GM12874 (cell line): ENCODE results near the gene DLGAP1.

Experiments
- CTCF ChIP-seq: IDR thresholded peaks from 2 replicates; pipeline ENCODE4 v1.5.1; 2011; ENCODE audit warnings: low read depth, mild to moderate bottlenecking, control low read depth, low read length, moderate library complexity; ENCODE audit not compliant: insufficient read depth

The DLGAP1 gene

DNA sequence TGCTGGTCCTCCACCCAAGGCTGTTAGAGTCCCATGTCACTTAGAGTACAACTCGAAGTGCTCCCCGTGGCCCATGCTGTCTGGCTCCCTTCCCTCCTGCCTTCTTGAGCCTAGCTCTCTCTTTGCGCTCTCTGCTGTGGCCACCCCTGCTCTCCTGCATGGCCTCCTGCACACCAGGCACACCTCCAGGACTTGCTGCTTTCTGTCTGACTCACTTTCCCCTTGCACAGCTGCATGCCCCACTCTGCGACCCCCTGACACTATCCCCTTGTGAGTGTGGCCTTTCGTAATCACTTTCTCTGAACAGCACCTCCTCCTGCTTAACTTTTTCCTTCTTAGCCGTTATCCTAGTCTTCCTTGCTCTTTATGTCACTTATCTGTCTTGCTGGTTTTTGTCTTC, 661.6 kb downstream of the DLGAP1 start:
- TF ChIP-seq CTCF = no peak

GRCh38 chr18:3793111-3793510, 662.0 kb downstream of the DLGAP1 start:
- no peak for TF ChIP-seq CTCF

GRCh38 chr18:3792711-3793110, 662.4 kb downstream of the DLGAP1 start:
- TF ChIP-seq CTCF = no peak

- TF ChIP-seq CTCF = no peak
These were observed 663.9 kb downstream of the DLGAP1 start for GRCh38 chr18:3791238-3791637.

DNA sequence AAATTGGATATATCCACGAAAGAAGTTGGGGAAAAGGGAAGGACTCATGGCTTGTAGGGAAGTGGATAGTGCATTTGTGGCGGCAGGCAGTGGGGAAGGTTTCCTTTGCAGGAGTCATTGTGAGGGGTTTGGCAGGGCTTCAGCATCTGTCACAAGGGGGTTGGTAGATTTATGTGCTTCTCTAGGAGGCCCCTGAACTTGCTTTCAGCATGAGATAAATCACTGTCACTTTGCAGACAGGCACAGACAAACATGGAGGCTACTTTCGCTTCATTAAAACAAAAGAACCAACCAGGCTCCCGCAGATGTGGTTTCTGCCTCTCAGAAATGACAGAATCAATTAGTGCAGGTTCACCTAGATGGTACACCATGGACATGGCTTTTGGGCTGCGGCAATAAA, 664.4 kb downstream of the DLGAP1 start:
- no peak for TF ChIP-seq CTCF

GRCh38 chr18:3789525-3789924, 665.6 kb downstream of the DLGAP1 start:
- no peak for TF ChIP-seq CTCF

- TF ChIP-seq CTCF = no peak
These were observed 670.2 kb downstream of the DLGAP1 start for GRCh38 chr18:3784949-3785348.

GRCh38 chr18:3782901-3783300, 672.2 kb downstream of the DLGAP1 start:
- TF ChIP-seq CTCF = no peak
